ENCODE measurements around the gene NRTN.
"Not testable (repeated sequence)": the region's sequence is repeated elsewhere in the genome, so short reads cannot be mapped to it uniquely, and the experiment has no call there.

NRTN gene, protein sequence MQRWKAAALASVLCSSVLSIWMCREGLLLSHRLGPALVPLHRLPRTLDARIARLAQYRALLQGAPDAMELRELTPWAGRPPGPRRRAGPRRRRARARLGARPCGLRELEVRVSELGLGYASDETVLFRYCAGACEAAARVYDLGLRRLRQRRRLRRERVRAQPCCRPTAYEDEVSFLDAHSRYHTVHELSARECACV

DNA sequence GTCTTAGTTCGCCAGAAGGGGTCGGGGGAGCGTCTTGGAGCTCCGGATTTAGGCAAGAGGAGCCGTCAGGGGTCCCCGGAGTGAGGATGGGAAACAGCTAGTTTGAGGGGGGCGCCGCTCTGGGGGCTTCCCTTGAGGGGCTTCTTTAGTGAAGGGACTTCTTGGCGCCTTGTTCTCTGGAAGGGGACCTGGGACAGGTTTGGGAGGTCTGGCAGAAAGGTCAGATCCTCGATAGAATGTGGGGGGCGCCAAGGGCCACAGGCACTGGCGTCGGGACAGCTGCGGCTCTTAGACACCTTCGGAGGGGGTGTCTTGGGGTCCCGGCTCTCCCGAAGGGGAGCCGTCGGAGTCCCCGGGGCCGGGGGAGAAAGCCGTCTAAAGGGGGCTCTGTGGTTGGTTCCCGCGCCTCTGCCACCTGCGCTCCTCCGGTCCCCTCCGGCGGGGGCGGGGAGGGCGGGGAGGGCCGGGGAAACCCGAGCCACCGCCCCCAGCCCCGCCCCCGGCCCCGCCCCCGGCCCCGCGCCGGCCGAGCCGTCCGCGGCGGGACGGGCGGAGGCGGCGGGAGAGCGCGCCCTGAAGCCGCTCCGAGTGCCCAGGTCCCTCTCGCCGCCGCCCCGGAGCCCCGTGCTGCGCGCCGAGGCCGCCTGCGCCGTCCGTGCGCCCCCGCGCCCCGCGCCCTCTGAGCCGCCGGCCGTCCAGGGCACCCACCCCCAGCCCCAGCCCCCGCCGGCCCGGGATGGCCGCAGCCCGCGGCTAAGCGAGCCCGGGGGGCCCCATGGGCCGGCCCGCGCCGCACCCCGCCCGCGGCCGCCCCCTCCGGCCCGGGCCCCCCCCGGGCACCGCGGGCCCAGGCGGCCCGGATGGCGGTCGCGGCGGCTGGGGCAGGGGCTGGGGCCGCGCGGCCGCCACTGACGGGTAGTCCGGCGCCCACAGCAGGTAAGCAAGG, at the start of gene NRTN:
Gene NRTN (plus strand): TSS at position 552 of the 946 bp plus-strand sequence. CDS start 19,099 bp downstream, outside the sequence.
- DNase-seq (ENCODE audit: low read depth), result no peak

DNA sequence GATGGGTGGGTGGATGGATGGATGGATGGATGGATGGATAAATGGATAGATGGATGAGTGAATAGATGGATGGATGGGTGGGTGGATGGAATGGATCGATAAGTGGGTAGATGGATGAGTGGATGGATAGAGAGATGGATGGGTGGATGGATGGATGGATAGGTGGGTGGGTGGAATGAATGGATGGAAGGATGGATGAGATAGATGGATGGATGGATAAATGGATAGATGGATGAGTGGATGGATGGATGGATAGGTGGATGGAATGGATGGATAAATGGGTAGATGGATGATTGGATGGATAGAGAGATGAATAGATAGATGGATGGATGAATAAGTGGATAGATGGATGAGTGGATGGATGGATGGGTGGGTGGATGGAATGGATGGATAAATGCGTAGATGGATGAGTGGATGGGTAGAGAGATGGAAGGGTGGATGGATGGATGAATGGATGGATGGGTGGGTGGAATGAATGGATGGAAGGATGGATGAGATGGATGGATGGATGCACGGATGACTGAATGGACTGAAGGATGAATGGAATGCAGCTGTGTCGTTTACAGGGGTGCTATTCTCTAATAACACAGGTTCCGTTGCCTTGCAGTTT, 42.2 kb upstream of the NRTN start:
- no peak for DNase-seq (ENCODE audit: low read depth)

DNA sequence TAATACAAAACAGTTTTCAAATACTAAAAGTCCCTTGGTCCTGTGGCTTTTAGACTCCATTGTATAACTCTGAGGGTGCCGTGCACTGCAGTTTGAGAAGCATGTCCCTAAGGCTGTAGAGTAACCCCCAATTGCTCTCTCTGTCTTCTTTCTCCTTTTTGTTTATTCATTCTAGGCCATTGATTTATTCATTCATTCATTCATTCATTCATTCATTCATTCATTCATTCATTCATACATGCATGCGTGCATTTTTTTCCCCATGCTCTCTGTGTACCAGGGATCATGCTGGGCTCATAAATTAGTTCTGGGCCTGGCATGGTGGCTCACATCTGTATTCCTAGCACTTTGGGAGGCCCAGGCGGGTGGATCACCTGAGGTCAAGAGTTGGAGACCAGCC, 39.6 kb upstream of the NRTN start:
- DNase-seq (ENCODE audit: low read depth), result no peak

DNA sequence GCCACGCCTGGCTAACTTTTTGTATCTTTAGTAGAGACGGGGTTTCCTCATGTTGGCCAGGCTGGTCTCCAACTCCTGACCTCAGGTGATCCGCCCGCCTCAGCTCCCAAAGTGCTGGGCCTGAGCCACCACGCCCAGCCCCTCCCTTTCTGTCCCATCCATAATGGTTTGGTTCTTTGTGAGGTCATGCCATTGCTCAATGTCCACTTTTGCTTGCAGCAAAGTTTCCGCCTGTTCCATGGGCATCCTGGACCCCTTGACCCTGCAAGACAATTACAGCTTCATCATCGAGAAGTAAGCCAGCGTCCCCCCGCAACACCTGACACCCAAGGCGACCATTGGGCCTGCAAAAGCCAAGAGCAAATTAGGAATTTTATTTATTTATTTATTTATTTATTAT, 36.9 kb upstream of the NRTN start:
- DNase-seq (ENCODE audit: low read depth), result no peak

DNA sequence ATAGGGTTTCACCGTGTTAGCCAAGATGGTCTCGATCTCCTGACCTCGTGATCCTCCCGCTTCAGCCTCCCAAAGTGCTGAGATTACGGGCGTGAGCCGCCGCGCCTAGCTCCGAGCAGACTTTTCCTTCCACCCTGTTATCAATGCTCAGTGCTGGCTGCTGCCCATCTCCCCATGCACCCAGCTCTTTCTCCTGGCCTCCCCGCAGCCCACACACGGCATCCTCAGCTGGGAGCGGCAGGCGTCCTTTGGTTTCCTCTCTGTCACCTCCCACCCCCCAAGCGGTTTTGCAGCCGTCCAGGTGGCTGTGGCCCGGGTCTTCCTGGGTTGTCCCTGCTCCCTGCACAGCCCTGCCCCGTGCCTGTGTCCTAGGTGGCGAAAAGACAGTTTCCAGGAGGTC, 32.5 kb upstream of the NRTN start:
- no peak for DNase-seq (ENCODE audit: low read depth)

DNA sequence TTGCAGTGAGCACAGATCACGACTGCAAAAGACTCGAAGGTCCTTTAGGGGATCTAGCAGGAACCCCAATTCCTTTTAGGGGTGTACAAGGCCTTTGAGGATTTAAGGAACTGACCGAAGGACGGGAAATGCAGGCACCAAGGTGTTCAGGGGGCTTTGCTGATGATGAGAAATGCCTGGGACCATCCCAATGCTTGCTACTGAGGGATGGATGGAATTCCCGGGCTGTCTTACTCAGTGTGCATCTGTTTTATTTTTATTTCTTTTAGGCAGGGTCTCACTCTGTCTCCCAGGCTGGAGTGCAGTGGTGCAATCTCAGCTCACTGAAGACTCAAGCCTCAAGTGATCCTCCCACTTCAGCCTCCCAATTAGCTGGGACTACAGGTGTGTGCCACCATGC, 31.6 kb upstream of the NRTN start:
- DNase-seq (ENCODE audit: low read depth), result no peak

DNA sequence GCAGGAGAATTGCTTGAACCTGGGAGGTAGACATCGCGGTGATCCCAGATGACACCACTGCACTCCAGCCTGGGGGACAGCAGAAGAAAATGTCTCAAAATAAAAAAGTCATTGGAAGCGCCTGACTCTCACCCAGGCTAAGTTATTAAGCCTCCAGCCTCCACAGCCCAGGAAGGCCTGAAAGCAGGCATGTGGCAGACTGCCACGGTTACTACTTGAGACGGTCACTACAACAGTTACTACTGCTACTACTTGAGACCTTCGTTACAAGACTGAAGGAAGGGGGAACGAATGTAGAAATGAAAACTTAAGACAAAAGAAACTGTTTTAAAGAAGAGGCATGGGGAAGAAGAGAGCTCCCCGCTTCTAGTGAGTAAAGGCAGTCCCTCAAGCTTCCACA, 29.9 kb upstream of the NRTN start:
- DNase-seq (ENCODE audit: low read depth), result no peak

DNA sequence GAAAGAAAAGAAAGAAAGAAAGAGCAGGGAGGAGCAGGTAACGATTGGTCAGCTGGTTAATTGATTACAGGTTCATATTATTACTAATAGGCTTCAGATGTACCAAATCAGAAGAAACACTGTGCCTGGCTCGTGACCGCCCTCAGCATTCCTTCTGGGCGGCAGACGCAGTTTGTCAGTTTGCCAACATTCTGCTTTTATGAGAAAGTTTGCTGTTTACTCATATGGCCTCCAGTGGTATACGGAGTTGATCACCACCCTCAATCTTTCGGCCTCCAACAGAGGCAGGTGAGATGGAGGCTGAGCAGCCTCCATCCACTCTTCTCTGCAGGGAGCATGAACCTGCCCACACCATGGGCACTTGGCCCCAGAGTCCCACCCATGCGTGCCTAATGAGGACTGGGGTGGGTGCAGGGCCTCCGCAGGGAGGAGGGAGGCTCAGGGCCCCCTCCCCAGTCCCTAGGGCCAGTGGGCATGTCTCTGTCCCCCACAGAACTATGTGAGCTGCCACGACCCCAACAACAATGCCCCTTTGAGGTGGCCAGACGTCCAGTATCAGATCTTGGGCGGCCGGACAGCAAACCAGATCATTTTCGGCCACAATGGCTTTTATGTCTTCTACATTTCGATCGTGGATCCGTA, 29.1 kb upstream of the NRTN start:
- DNase-seq (ENCODE audit: low read depth), result no peak

DNA sequence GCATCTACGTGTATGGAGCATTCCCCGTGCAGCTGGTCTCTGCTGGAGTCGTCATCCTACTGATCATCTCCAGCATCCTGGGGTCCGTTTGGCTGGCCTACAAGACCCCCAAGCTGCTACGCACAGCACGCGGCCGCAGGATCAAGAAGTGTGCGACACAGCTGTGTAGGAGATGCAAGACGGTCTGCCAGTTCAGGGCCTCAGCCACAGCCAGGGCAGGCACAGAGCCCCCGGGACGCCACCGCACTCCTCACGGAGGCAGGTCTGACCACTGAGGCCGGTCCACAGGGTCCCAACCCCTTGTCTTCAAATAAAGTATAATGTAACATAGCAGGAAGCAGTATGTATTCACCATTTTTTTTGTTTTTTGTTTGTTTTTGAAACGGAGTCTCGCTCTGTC, 26.5 kb upstream of the NRTN start:
- DNase-seq (ENCODE audit: low read depth), result no peak

DNA sequence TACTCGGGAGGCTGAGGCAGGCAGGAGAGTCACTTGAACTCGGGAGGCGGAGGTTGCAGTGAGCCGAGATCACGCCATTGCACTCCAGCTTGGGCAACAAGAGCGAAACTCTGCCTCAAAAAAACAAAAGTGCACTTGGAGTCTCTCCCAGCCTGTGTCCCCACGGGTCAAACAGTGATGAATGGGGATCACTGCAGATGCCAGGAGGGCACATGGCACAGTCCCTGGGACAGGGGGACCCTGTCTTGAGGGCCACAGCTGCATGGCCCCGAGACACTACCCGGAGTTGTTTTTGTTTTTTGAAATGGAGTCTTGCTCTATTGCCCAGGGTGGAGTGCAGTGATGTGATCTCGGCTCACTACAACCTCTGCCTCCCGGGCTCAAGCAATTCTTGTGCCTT, 24.0 kb upstream of the NRTN start:
- DNase-seq (ENCODE audit: low read depth), result not testable (repeated sequence)

DNA sequence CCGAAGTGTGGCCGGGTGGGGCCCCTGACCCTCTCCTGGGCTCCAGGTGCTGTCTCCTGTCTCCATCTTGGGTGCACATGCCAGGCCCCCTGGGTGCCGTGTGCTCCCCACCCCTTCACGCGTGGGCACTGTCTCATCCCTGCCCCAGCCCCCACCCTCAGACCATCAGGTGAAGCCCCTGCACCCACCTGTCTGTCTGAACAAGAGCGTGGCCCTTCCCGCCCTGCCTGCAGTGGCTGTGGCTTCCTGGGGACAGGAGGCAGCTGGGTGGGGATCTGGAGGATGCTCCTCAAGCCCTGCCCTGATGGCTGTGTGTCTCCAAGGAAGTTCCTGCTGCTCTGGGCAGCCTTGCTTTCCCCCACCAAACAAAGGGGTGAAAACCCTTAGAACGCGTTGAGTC, 22.5 kb upstream of the NRTN start:
- no peak for DNase-seq (ENCODE audit: low read depth)

DNA sequence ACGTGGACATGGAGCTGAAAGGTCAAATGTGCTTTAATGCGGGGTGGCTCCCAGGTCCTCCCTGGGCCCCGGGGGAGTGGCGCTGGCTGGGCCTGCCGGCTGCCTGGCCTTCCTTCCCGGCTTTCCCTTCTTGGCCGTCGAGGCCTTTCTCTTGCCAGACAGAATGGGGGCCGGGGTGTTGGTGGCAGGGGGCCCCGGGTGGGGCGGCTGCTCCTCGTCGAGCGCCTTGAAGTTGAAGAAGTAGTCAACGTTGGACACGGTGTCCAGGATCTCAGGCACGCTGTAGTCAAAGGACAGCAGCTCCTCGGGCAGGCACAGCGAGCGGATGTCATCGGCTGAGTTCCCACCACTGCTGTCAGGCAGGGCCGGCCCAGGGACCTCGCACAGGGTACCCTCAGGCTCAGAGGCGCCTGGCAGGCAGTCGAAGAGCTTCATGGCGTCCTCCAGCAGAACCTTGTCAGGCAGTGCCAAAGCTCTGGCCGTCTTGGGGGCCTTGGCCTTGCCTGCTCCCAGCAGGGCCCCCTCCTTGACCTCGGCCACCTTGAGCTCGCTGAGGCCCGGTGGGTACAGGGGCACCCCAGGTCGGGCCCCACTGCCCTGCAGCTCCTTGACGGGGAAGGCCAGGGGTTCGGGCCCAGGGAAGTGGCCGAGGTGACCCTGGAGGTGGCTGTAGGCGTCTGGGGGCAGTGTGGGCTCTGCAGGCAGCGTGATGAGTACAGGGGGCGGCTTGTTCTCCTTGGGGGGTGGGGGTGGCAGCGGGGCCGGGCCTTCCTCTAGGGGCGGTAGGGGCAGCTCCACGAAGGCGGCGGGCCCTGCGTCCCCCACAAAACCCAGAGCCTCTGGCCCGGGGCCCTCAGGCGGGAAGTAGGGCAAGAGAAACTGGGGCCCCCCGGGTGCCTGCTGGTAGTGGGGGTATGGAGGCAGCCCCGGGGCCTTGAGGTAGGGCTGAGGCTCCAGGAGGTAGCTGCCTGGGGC, 21.6 kb upstream of the NRTN start:
- no peak for DNase-seq (ENCODE audit: low read depth)

DNA sequence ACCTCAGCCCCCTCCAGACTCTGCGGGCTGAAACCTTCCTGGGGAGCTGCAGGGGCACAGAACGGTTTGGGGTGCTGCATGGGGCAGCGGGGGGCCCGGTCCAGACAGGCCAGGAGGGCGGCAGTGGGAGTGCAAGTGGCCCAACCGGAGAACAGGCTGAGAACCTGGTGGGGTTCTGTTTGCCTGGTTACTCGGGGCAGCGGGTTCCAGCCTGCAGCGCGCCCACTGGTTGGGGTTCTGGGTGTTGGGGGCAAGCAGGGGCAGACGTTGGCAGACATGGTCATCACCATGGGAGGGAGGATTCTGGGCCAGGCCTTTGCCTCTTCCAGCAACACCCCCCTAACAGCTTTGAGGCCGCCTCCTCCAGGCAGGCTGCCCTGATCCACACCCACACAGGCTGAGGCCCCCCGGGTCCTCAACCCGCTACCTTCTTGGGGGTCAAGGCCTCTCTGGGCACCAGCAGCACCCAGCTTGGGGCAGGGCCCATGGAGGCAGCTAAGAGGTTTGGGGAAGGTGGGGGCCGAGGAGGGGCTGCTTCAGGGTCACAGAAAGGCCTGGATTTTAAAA, 20.2 kb upstream of the NRTN start, which contains the start of gene PRR22:
Gene PRR22 (minus strand): TSS at position 166 of the 567 bp plus-strand sequence. CDS start 86 bp downstream, at position 80.
- no peak for DNase-seq (ENCODE audit: low read depth)

DNA sequence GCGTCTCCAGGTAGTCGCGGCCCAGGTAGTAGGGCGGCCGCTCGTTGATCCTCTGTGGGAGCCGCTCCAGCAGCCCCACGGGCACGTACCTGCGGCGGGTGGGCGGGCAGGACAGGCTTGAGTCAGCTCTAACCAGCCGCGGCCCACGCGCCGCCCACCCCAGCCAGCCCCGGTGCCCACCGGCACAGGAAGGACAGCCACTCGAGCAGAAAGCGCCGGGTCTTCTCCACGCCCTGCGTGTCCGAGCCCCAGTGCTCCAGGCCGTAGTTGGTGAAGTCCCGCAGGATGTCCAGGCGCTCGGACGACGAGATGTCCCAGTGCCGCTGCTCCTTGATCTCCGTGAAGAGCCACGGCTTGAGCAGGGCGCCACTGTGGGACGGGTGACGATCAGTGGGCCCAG, 19.4 kb upstream of the NRTN start:
- no peak for DNase-seq (ENCODE audit: low read depth)

DNA sequence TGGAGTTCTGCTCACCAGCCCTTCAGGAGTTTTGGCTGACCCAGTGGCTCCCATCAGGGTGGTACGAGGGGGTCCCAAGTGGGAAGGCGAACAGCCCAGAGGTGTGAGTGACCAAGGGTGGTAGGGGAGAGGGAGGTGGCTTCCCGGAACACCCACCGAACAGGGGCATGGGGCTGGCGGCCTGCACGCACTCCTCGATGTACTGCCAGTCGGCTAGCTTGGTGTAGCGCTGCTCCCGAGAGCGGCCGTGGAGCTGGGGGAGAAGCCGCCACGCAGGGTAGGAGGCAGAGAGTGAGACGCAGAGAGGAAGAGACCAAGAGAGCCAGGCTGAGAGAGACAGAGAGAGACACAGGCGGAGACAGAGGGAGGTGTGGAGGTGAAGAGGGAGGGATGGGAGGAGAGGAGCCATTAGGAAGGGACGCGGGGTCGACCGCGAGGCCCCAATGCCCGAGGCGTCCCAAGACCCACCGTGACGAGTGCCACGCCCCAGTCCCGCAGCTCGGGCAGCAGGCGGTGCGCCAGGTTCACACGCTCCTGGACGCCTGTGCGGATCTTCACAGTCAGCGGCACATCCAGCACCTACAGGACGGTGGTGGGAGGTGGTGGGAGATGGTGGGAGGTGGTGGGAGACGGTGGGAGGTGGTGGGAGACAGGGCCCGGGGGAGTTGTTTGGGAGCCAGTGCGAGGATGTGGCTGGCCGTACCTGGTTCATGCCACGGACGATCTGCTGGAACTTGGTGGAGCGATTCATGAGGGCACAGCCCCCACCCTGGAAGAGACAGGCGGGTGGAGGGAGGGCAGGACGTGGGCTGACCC, 18.1 kb upstream of the NRTN start:
- DNase-seq (ENCODE audit: low read depth), result no peak

DNA sequence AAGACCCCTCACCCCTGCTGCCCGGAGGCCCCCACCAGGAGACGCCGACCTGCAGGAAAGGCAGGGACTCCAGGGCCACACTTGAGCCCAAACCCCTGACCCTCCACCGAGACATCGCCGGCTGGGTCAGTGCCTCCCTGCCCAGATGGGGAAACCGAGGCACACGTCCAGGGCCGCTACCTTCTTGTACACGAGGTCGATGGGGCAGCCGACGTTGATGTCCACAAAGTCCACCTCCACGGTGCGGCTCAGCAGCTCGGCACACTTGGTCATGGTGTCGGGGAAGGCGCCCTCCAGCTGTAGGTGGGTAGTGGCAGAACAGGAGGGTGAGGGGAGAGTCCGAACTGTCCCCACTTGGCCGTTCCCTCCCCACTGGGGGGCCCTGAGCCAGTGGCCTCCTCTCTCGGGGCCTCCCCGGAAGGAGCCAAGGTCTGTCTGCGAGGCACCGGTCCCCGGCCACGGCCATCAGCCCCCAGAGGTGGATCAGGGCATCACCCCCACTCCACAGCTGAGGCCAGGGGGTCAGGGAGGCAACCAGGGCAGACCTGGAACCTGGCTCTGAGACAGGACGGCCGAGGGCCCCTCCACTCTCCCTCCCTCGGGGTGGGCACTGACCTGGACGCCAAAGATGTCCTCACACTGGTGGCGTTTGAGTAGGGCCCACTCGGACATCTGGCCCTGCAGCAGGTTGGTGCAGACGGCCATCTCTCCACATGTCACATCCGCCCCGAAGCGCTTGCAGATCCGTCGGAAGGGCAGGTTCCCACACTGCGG, 17.3 kb upstream of the NRTN start:
- no peak for DNase-seq (ENCODE audit: low read depth)

DNA sequence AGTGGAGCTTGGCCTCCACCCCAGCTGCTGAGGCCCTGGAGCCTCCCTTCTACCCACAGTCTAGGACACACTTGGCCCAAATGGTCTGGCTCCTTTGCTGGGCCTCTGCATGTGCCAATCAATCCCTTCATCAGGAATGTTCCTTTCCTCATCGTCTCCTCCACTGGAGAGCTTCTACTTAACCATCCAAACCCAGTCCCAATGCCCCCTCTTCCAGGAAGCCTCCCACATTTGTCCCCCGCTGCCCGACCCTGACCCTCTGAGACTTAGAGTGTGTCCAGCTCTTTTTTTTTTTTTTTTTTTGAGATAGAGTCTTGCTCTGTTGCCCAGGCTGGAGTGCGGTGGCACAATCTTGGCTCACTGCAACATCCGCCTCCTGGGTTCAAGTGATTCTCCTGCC, 16.4 kb upstream of the NRTN start:
- DNase-seq (ENCODE audit: low read depth), result no peak

DNA sequence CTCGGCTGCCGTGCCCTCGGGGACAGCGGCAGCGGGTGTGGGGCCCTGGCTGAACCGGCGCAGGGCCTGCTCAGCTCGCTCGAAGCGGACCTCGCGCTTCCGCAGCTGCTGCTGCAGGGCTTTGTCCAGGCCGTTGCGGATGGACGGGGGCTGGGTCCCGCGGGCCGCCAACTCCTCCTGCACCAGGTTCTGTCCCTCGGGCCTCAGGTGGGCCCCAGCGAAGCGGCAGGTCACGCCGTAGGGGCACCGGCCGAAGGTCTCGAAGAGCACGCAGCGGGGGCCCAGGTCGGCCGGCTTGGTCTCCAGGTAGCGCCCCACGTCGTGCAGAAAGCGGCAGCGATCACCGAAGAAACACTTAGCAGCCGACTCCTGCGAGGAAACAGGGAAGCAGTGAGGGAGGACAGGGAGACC, 15.5 kb upstream of the NRTN start:
- no peak for DNase-seq (ENCODE audit: low read depth)

DNA sequence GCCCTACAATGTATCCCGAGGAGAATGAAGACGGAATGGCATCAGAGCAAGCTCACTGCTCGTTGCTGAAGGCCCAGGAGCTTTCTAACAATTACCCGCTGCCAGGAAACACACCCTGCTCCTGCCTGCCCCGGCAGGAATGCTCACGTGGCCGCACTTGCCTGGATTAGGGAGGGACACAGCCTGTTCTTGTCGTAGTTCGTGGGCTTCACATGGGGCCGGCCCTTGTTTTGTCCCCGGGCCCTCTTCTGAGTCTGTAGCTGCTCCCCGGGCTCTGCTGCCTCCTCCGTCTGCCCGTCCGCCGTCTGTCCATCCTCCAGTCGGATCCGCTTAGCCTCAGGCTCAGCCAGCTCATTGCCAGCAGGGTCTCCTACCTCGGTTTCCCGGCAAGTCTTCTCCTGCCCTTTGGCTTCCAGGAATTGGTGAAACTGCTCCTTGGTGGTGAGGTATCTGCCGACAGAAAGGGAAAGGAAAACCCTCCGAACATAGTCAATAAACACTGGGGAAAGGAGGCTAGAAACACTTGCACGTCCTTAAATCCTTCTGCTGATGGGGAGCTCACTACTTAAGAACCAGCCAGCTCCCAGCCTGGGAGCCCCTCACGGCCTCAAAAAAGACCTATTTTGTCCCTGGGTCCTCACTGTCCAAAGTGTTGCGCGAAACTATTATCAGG, 14.8 kb upstream of the NRTN start:
- DNase-seq (ENCODE audit: low read depth), result no peak

All from stromal cell of bone marrow (primary cell).